Thyroid gland (tissue), 4 donors: ENCODE results near the gene FYN. TPM values are rescaled to one million over a fixed set of nuclear protein-coding genes. Genes with fewer than 3 reads are reported as not detected.

Experiments
- DNase-seq, 2 donors: peaks; one replicate each; pipeline ENCODE4 v3.0.0-alpha.2; 2019
- H3K27ac ChIP-seq, 3 donors: fragments of 200-600 bp; sonication (generic); 1 replicate in 2 of 3; 2 replicates in 1 of 3; pipeline ENCODE4 v1.5.1; 2016 to 2019; ENCODE audit warnings: mild to moderate bottlenecking in 1 of 3, moderate library complexity in 1 of 3
- H3K27me3 ChIP-seq: fragments of 200-600 bp; sonication (generic); one replicate; pipeline ENCODE4 v1.5.1; 2019
- H3K36me3 ChIP-seq, 2 donors: fragments of 200-600 bp; sonication (generic); one replicate each; pipeline ENCODE4 v1.5.1; 2016 to 2019
- H3K4me1 ChIP-seq, 2 donors: fragments of 200-600 bp; sonication (generic); one replicate each; pipeline ENCODE4 v1.5.1; 2017 to 2019
- H3K4me3 ChIP-seq, 3 donors: fragments of 200-600 bp; sonication (generic); replicated peaks in 1 of 3; 1 replicate in 2 of 3; 2 replicates in 1 of 3; pipeline ENCODE4 v1.5.1; 2016; ENCODE audit warnings: mild to moderate bottlenecking in 1 of 3
- H3K9me3 ChIP-seq: fragments of 200-600 bp; sonication (generic); one replicate; pipeline ENCODE4 v1.5.1; 2017
- POLR2A ChIP-seq, 2 donors: fragments of 450-650 bp; IDR thresholded peaks; one replicate each; pipeline ENCODE4 v1.6.1; 2017; ENCODE audit warnings: antibody characterized with exemption in 2 of 2, mild to moderate bottlenecking in 2 of 2, moderate library complexity in 1 of 2
- WGBS, 2 donors: methylation state at CpG; one replicate each; pipeline ENCODE4 v1.1.5; 2017; 5-methylcytosine and 5-hydroxymethylcytosine counted together
- intact Hi-C: fragments of 100-400 bp; cut with DNase I; formaldehyde crosslinking; loops from one replicate; pipeline ENCODE4 v1.15.1; 2023
- total RNA-seq, 4 donors: library from RNA; depleted of rRNA; stranded (reverse); fragments of >200 nt; gene quantifications; one replicate each; pipeline ENCODE4 v1.2.3, GENCODE V29; 2016
- TF ChIP-seq, protein P1 (sequence below), 6 experiments: fragments of 200-600 bp in 3 of 6; fragments of 450-650 bp in 3 of 6; sonication (generic) in 3 of 6; IDR thresholded peaks; one replicate each; pipeline ENCODE4 v1.5.1; 2016 to 2019; ENCODE audit warnings: antibody characterized with exemption in 6 of 6, mild to moderate bottlenecking in 2 of 6, inconsistent platforms in 1 of 6, moderate library complexity in 1 of 6

The FYN gene
- total RNA-seq, 4 donors from 2014 or later: 67.0 to 206 (median 95.9) TPM

DNA sequence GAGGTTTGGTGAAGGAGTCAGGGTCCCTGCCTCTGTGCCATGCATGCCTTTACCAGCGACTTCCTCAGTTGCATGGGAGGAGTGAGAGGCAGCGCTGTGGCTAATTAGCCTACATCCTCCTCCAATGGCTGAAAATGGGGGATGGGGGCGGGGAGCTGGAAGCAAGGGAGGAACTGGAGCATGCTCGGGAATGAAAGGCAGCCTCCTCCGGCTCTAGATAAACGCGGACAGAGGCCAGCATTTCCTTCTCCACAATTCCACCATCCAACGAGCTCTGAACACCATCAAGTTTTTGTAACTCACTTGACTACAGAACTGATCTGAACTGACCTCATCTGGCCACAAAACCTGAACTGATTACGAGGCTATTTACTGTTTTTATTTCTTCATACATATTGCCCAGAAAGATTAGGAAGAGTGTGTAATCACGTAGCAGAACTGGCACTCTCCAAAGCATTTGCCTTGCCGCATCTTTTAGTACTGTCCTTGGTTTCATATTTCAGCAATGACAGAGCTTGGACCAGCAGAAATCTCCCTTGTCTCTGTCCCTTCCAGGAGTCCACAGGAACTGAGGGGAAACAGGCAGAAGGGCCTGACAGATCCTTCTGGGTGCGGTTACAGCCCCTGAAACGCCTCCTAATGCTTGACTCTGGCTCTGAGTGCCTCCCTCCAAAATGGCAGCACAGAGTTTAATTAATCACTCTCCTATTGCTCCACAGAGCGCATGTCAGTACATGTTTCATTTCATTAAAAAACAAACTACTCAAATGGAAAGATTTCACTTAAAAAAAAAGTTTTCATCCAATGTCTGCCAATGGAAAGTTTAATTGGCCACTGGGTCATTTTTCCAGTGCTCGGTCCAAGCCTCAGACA, 209.3 kb downstream of the FYN start:
- H3K27me3 ChIP-seq: no peaks in the 10 kb centered on the region
- TF ChIP-seq, protein P1, sequence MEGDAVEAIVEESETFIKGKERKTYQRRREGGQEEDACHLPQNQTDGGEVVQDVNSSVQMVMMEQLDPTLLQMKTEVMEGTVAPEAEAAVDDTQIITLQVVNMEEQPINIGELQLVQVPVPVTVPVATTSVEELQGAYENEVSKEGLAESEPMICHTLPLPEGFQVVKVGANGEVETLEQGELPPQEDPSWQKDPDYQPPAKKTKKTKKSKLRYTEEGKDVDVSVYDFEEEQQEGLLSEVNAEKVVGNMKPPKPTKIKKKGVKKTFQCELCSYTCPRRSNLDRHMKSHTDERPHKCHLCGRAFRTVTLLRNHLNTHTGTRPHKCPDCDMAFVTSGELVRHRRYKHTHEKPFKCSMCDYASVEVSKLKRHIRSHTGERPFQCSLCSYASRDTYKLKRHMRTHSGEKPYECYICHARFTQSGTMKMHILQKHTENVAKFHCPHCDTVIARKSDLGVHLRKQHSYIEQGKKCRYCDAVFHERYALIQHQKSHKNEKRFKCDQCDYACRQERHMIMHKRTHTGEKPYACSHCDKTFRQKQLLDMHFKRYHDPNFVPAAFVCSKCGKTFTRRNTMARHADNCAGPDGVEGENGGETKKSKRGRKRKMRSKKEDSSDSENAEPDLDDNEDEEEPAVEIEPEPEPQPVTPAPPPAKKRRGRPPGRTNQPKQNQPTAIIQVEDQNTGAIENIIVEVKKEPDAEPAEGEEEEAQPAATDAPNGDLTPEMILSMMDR (IDR thresholded peaks at IDR 0.05): no peak
- TF ChIP-seq POLR2A (IDR thresholded peaks at IDR 0.05): no peak
- intact Hi-C loops: no loop called here
- H3K4me3 ChIP-seq: no peak overlapping the region
- no peaks in the 10 kb centered on the region for H3K9me3 ChIP-seq
- H3K27ac ChIP-seq: peak overlapping the region; percentile 70 to 84 (median 73)
- peak; percentile 24 to 33 for DNase-seq
- H3K36me3 ChIP-seq: no peaks in the 10 kb centered on the region
- WGBS, 2 donors: 53 to 65% methylated on average over 15 of the region's 15 CpGs
- peaks cover 39 to 58% of the 10 kb centered on the region in 2 donors for H3K4me1 ChIP-seq

DNA sequence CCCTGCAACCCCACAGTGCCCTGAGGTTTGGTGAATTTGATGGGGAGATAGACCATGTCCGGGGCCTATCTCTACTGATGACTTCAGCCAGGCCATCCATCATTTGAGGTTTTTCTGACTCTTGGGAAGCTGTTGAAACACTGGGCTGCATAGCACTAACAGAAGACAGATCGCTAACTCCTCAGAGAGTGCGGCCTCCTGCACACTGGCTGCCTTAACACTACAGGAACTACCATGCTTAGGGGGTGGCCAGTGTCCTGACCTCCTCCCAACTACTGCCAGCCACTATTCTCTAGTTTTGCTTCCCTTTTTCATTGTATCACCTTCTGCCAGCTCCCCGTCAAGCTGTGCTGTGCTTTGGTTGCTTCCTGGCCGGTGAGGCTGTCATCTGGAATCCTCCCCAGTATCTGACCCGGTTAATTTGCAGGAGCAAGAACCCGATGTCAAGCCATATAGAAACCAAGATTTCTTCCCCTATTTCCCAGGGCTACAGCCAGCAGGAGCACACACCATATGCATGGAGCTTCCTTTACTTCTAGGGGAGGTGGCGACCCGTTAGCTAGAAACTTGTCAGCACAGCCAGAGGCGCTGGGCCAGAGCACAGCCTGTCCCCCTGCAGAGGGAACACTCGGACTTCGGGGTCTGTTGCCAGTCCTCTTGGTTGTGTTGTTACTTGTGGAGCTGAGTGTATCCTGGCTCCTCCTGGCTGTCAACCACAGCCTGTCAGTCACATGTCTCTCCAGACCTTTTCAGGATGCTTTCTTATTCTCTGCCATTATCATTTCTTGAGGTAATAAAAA, 210.3 kb downstream of the FYN start:
- intact Hi-C loops: no loop called here
- no peaks in the 10 kb centered on the region for H3K36me3 ChIP-seq
- no peaks in the 10 kb centered on the region for H3K9me3 ChIP-seq
- peak overlapping the region; percentile 42 to 84 (median 70) for H3K27ac ChIP-seq
- H3K27me3 ChIP-seq: no peaks in the 10 kb centered on the region
- no peak overlapping the region for H3K4me3 ChIP-seq
- peaks cover 47 to 68% of the 10 kb centered on the region in 2 donors for H3K4me1 ChIP-seq
- 69 to 73% methylated on average over 10 to 12 of the region's 12 CpGs for WGBS, 2 donors
- peak; percentile 23 to 45 for DNase-seq
- no peak for TF ChIP-seq POLR2A (IDR thresholded peaks at IDR 0.05)
- TF ChIP-seq, protein P1 (IDR thresholded peaks at IDR 0.05): no peak

DNA sequence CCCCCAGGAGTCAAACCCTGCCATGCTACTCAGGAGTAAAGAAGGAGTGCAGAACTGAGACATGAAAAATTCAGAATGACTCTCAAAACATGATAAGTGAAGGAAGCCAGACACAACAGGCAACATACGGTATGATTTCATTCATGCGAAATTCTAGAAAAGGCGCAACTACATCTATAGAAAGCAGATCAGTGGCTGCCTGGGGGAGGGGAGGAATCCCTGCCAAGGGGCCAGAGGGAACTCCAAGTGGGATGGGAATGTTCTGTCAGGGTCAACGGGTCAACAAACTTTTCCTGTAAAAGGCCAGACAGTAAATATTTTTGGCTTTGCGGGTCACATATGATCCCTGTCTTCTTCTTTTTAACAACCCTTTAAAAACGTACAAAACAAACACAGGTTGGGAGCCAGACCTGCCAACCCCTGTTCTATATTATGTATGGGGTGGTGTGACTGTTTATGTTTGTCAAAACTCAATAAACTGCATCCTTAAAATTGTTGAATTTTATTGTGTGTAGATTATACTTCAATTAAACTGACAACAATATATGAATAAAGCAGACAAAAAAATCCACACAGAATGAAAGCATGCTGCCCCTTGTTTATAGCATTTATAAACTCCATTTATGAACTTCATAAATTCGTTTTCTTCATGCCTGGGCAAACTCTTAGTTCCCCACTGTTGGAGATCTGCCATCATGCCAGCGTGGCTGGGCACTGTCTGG, 211.0 kb downstream of the FYN start:
- Histone ChIP-seq H3K27me3 (no peaks in the 10 kb centered on the region), H3K9me3 (no peaks in the 10 kb centered on the region), H3K4me1 (peaks cover 46 to 65% of the 10 kb centered on the region in 2 donors), H3K36me3 (no peaks in the 10 kb centered on the region), H3K4me3 (no peak overlapping the region), H3K27ac (peak overlapping the region; percentile 42 to 84 (median 70))
- DNase-seq: peak in 1 of 2 donors; percentile 48
- WGBS, 2 donors: 68 to 71% methylated on average over 8 of the region's 8 CpGs
- intact Hi-C loops: no loop called here
- TF ChIP-seq POLR2A (IDR thresholded peaks at IDR 0.05): no peak
- TF ChIP-seq, protein P1 (IDR thresholded peaks at IDR 0.05): no peak

DNA sequence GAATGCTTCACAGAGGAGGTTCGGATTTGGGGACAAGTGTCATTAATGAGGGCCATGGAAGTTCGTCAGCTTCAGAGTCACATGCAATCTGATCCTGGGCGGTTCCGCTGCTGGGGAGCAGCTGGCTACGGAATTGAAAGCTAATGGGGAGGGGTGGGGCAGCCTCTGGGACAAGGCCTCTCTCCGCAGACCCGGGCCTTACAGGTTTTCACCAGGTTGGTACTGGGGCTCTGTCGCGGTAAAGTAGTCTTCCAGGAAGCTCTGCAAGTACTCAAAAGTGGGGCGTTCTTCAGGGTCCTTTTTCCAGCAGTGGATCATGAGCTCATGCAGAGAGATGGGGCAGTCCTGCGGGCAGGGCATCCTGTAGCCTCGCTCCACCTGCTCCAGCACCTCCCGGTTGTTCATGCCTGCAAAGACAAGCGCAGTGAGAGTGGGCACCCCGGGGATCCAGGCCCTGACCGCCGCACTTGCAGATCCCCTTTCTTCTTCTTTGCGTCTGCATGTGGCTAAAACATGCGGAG, 211.7 kb downstream of the FYN start:
- Histone ChIP-seq H3K9me3 (no peaks in the 10 kb centered on the region), H3K4me1 (peaks cover 43 to 59% of the 10 kb centered on the region in 2 donors), H3K4me3 (no peak overlapping the region), H3K27me3 (no peaks in the 10 kb centered on the region), H3K27ac (peak overlapping the region; percentile 42 to 84 (median 70)), H3K36me3 (no peaks in the 10 kb centered on the region)
- intact Hi-C loops: no loop called here
- peak; percentile 70 to 75 for DNase-seq
- TF ChIP-seq, protein P1 (IDR thresholded peaks at IDR 0.05): no peak
- TF ChIP-seq POLR2A (IDR thresholded peaks at IDR 0.05): peak in 1 of 2 donors; percentile 40
- 43 to 47% methylated on average over 19 of the region's 19 CpGs for WGBS, 2 donors
